Tibial artery (tissue), 4 donors: Measurements from ENCODE around the gene HMG20A.
A peak's percentile ranks its signal among the peaks of the same experiment; 100 is the strongest.

ENCODE experiments used
- DNase-seq, 2 donors: peaks; one replicate each; pipeline ENCODE4 v3.0.0-alpha.2; 2019
- H3K27ac ChIP-seq, 2 donors: fragments of 200-600 bp; sonication (generic) in 1 of 2; 1 replicate in 1 of 2; 2 replicates in 1 of 2; pipeline ENCODE4 v1.5.1; 2018 to 2019; ENCODE audit warnings: mild to moderate bottlenecking in 1 of 2
- H3K27me3 ChIP-seq, 2 donors: fragments of 200-600 bp; sonication (generic) in 1 of 2; one replicate each; pipeline versions ENCODE4 v1.5.1 to v1.6.0; 2016 to 2019
- H3K36me3 ChIP-seq, 3 donors: fragments of 200-600 bp; sonication (generic) in 2 of 3; one replicate each; pipeline ENCODE4 v1.5.1; 2016 to 2019; ENCODE audit warnings: mild to moderate bottlenecking in 2 of 3
- H3K4me1 ChIP-seq, 4 donors: fragments of 200-600 bp; sonication (generic) in 2 of 4; 1 replicate in 3 of 4; 2 replicates in 1 of 4; pipeline ENCODE4 v1.5.1; 2016 to 2019
- H3K4me3 ChIP-seq, 2 donors: fragments of 200-600 bp; sonication (generic) in 1 of 2; 1 replicate in 1 of 2; 2 replicates in 1 of 2; pipeline ENCODE4 v1.5.1; 2018 to 2019; ENCODE audit warnings: mild to moderate bottlenecking in 2 of 2
- H3K9me3 ChIP-seq, 3 donors: fragments of 200-600 bp; sonication (generic) in 1 of 3; one replicate each; pipeline ENCODE4 v1.5.1; 2016 to 2019
- CTCF ChIP-seq, 2 experiments: fragments of 200-600 bp in 1 of 2; fragments of 450-650 bp in 1 of 2; IDR thresholded peaks; one replicate each; pipeline ENCODE4 v1.5.1; 2017 to 2019; ENCODE audit warnings: antibody characterized with exemption in 2 of 2, mild to moderate bottlenecking in 1 of 2, moderate library complexity in 1 of 2
- intact Hi-C: fragments of 100-400 bp; cut with DNase I; formaldehyde crosslinking; loops from one replicate; pipeline ENCODE4 v1.15.0; 2023; ENCODE audit warnings: low total_unique reads

The HMG20A gene

GRCh38 chr15:77532067-77532710, 111.5 kb downstream of the HMG20A start:
- H3K27ac ChIP-seq = no peak overlapping the region
- no peaks in the 10 kb centered on the region for H3K9me3 ChIP-seq
- no peak for TF ChIP-seq CTCF (IDR thresholded peaks at IDR 0.05)
- no peak overlapping the region for H3K4me3 ChIP-seq
- intact Hi-C loops = no loop called here
- peaks cover 0 to 5% (median 2%) of the 10 kb centered on the region in 4 donors for H3K4me1 ChIP-seq
- peak in 1 of 2 donors; percentile 28 for DNase-seq
- no peaks in the 10 kb centered on the region for H3K36me3 ChIP-seq
- peaks cover 0 to 4% of the 10 kb centered on the region in 2 donors for H3K27me3 ChIP-seq

GRCh38 chr15:77532846-77533245, 112.2 kb downstream of the HMG20A start:
- Histone ChIP-seq H3K27me3 (peaks cover 0 to 4% of the 10 kb centered on the region in 2 donors), H3K27ac (no peak overlapping the region), H3K9me3 (no peaks in the 10 kb centered on the region), H3K4me3 (no peak overlapping the region), H3K4me1 (no peaks in the 10 kb centered on the region), H3K36me3 (no peaks in the 10 kb centered on the region)
- intact Hi-C loops = no loop called here
- no peak for TF ChIP-seq CTCF (IDR thresholded peaks at IDR 0.05)
- DNase-seq = peak in 1 of 2 donors; percentile 49

DNA sequence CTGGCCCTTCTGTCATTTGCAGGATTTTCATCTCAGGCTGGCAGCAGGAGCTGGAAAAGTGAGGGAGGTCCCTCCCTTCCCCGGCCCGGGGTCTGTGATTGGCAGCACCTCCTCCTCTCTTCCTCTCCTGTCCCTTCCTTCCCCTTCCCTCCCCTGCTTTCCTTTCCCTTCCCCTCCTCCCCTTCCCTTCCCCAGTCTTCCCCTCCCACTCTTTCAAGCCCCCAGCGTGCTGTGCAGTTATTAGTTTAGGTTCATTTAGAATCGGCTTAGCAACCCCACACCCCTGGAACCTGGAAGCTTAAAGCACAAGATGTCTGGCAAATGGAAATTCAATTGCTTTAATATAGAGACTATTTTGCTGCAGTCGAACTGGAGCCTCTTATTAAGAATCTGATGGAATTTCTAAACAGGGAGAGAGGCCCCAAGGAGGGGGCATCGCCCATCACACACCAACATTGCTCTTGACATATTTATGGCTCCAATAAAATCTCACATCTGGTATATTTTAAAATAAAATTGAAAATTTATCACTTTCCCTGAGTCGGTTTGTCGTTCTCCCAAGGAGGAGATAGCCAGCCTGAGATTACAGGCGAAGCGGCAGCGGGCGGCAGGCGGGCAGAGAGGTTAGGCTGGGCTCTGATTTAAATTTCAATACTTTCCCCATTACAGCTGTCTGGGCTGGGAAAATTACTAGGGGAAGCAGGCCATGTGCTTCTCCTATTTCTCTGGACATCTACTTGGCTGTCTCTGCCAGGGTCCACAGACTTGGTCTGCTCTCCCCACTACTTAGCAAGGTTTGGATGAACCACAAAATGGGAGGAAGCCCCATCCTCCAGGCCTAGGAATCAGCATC, 113.1 kb downstream of the HMG20A start:
- H3K27me3 ChIP-seq = peaks cover 0 to 4% of the 10 kb centered on the region in 2 donors
- H3K4me1 ChIP-seq = peaks cover 0 to 4% (median 0%) of the 10 kb centered on the region in 4 donors
- TF ChIP-seq CTCF (IDR thresholded peaks at IDR 0.05) = no peak
- peak in 1 of 2 donors; percentile 43 for DNase-seq
- intact Hi-C loops = no loop called here
- H3K9me3 ChIP-seq = no peaks in the 10 kb centered on the region
- H3K27ac ChIP-seq = no peak overlapping the region
- H3K4me3 ChIP-seq = no peak overlapping the region
- H3K36me3 ChIP-seq = no peaks in the 10 kb centered on the region
